Left renal cortex interstitium (tissue), 4 donors: ENCODE measurements around the gene CCDC192. TPM values are rescaled to one million over a fixed set of nuclear protein-coding genes. Genes with fewer than 3 reads are reported as not detected.

Experiments used
- DNase-seq, 4 donors: peaks; one replicate each; pipeline ENCODE4 v3.0.0-alpha.2; 2013; ENCODE audit warnings: low read depth in 4 of 4, low spot score in 2 of 4, missing footprints in 1 of 4
- polyA plus RNA-seq, 4 donors: library from polyadenylated mRNA; unstranded; fragments of 120-200 nt; gene quantifications; one replicate each; pipeline ENCODE4 v1.2.1, GENCODE V29; 2013; ENCODE audit not compliant: insufficient read length in 4 of 4

The CCDC192 gene
- polyA plus RNA-seq, 4 donors: 0.51 to 1.5 (median 1.2) TPM

DNA sequence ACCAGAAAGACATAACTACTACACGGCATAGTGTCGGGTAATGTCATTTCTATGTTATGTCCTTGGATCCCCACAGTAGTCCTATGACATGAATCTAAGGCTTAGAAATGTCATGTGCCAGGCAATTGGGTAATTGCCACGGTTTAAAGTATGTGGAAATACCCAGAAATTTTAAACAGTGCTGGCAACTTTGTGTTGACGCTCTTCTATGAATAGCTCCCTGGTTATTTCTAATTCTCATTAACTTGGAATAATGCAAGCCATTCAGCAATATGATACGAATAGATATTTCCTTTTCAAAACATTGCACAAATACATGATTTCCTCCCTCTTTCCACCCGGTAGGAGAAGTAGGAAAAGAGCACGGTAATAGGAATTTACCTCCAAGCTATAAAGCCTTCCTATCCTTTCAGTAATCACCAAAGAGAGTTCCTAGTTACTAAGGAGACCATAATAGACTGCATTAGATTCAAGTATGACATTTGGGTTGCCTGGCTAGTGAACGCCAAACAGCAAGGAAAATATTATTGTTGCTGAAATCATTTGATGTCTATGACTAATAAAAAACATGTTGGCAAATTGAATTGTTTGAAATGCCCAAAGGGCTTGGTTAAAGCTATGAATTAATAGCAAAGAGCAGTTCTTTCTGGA, 168.4 kb downstream of the CCDC192 start:
- DNase-seq: no peak

DNA sequence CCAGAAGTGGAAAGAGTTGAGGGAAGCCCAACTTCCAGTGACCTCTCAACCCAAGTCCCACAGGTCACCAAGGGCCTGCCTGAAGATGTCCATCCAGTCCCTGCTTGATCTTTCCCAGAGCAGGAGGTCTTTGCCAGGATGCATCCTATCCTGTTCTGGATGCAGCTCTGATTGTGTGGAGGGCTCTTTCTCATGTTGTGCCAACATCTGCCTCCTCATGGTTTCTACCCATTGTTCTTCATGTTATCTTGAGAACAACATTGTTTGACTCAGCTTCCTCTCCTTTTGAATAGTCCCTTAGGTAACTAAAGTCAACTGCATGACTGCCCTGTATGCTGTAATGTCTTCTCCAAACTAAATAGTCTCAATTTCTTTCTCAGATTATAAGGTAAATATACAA, 169.3 kb downstream of the CCDC192 start:
- no peak for DNase-seq

DNA sequence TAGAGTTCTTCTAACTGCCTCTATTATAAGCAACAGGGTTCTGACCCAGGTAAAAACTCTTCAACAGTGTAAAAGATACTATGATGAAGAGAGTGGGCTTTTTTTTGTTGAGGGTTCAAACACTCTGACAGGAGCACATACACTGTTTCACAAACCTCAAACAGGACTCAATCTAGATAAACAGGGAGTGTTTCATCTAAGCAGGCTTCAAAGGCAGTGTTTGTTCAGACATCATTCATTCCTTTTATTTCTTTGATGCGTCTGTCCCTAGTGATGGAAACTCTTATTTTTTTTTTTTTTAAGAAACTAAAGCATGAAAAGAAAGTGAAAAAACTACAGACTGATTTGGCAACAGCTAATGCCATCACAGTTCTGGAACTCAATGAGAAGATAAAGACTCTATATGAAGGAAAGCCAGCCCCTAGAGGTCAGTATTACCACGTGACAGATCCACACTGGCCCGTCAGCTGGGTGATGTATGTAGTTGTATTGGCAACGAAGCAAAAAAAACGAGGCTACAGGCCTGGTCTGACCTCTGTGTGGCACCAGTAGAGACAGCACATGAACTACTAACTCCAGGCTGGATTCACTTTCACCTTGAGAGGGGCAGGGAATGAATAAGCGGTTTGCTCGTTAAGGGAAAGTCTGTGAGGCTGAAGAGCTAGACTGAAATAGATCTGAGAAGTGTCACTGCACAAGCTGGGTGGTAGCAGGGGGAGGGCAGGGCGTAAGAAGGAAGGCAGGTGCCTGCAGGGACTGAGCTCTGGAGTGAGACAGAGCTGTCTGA, 172.2 kb downstream of the CCDC192 start:
- peak; percentile 52 to 75 (median 61) for DNase-seq

DNA sequence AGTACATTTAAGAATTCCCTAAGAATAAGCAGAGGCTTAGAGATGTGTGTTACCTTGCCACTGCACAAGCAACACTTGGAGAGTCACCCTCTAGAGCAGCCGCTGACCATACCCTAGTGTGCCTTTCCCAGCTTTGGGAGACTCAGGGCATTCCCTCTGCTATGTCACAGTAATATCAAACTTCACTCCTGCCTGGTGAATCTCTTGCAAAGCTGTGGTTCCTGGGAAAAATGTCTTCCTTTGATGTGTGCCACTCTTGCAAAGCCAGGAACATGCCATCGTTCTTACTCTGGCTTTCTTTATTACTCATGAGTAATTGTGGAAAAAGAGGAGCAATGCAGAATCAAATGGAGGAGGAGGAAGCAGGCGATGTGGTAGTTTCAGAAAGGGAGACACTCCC, 173.2 kb downstream of the CCDC192 start:
- DNase-seq: no peak

DNA sequence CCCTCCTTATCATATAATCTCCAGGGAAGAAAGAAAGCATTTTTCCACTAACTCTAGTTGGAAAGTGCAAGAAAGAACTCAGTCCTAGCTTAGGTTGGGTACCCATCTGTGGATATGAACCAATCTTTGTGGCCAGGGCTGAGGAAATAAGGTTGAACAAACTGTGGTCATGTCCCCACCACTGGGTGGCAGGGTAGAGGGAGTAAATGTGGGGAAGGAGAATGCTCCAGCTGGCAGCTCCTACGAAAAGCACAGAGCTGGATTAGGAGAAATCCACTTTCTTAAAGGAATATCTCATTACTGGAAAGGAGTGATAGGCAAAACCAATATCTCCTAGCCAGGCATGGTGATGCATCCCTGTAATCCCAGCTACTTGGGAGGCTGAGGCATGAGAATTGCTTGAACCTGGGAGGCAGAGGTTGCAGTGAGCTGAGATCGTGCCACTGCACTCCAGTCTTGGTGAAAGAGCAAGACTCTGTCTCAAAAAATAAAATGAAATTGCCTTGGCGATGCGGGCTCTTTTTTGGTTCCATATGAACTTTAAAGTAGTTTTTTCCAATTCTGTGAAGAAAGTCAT, 175.1 kb downstream of the CCDC192 start:
- DNase-seq: no peak

DNA sequence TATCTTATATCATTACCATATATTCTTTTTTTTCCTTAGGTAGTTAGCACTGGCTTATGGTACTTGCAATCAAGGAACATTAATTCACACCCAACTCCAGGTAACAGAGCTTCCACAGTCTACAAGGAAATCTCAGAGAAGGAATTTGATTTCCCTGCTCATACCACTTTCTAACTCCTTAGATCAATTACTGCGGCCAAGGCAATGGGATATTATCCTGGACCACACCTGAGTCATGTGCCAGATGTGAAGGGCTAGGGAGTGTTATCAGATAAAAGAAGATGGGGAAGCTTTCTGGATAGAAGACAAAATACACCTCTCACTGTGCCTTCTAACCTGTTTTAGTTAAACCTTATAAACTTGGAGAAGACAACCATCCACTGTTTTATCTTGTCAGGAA, 181.2 kb downstream of the CCDC192 start:
- no peak for DNase-seq

DNA sequence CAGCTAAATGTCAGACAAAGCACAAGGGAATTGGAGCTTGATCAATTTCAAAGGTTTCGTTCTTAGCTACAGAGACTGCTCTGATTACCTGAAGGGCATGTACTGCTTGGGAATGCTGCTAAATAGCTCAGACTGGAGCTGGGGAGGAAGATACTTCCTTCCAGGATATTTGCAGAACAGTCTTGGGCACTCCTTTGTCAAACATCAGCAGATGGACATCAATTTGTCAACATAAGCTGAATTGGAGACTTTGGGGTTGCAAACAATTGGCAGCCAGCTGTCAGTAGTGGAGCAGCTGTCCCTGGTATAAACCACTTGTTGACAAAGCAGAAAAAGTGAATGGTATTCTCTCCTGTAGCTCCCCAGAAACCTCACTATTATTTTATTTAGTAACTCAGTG, 182.0 kb downstream of the CCDC192 start:
- DNase-seq: no peak

DNA sequence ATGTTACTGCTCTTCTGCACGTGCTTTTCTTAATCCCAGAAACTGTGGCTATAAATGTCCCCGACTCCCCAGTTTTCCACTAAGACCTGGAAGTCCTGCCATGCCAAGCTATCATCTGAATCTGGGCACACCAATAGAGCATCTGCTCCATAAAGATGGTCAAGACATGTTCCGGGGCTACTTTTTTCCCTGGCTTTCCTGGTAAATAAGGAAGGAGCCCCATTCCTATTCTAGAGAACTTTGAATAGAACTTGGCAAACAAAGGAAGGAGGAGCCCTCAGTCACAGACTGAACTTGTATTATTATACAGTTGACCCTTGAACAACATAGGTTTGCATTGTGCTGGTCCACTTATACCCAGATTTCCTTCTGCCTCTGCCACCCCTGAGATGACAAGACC, 182.9 kb downstream of the CCDC192 start:
- DNase-seq: no peak

DNA sequence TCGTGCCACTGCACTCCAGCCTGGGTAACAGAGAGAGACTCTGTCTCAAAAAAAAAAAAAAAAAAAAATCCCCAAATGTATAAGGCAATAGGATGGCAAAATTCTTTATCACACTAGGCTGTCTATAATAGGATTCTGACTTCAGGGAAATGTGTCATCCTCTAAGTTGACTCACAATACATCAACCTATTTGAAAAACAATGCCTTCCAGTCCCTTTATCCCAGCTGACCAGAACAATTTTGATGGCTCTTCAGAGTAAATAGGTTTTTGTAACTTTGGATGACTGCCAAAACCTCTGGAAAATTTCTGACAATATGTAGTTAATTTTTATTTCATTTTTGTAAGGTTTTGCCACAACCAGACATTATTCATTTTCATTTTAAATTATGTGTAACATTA, 184.1 kb downstream of the CCDC192 start:
- no peak for DNase-seq

DNA sequence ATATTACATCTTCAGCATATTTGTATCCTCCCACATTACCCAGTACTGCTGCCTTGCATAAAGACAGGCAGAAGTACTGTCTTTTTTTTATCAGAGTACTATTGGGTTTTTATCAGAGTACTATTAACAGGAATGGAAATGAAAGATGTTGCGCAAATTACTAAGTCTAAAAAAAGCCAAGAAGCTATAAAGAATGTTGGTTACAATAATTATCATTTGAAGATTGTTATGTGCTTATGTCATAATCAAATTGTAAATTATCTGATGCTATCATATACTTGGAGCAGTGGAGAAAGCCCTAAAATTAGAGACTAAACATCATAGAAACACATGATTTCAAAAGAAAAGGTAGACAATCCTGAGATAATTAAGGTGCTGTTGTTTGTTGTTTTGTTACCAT, 188.8 kb downstream of the CCDC192 start:
- no peak for DNase-seq

DNA sequence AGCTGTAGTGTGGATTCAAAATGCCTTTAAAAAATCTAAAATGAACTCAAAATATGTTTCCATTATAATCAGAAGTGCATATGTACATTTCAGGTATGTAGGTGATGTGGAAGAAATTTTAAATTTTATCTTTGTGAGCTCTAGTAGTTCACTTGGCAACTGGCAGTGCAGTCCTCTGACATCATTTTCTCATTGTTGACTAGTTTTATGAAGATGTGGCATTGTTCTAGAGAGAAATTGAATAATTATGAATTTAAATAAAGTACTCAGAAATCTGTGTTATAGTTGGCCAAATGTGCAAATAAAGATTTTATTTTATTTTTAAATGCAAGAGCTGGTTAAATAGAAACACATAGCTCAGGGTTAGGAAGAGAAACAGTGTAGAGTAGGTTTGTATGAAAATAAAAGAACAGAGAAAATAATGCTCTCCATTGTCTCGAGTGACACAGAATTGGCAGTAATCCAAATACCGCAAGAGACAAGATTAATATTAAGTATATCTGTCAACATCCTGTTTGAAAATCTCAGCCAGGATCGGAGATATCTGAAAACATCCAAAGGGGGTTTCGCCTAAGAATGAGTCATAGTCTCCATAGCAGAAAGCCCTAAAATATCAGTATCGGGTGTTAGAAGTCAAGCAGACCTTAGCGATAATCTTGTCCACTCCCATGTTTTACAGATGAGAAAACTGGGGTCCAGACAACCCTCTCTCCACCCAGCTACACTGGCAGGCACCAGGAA, 189.4 kb downstream of the CCDC192 start:
- no peak for DNase-seq

DNA sequence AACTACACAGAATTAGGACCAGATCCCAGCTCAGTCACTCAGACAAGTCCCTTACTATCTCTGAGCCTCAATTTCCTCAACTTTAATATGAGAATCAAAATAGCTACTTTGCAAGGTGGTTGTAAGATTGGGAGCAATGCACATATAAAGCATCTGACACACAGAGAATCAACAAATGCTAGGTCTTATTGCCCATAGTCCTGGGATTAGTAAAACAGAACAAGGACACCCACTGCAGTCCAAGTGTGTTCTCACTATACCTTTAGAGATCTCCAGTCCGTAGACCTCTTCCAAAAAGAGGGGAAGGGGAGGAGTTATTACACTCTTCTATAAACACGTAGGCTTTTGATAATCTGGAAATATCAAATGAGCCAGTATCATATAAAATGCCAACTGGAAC, 190.0 kb downstream of the CCDC192 start:
- no peak for DNase-seq

DNA sequence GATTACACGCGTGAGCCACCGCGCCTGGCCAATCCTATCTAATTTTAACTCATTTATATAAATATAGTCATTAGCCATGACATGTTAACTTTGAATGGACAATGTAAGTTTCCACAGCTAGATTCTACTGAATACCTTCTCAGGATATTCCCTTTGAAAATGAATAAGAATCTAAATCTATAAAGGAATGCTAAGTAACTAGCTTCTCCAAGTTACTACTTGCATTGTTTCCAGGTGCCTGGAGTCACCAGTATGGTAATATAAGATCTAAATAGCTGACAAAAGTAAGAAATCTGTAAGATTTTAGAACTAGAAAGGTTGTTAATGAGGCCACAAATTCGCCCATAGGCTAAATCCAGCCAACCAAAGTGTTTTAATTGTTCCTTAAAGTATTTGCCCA, 191.3 kb downstream of the CCDC192 start:
- DNase-seq: no peak

DNA sequence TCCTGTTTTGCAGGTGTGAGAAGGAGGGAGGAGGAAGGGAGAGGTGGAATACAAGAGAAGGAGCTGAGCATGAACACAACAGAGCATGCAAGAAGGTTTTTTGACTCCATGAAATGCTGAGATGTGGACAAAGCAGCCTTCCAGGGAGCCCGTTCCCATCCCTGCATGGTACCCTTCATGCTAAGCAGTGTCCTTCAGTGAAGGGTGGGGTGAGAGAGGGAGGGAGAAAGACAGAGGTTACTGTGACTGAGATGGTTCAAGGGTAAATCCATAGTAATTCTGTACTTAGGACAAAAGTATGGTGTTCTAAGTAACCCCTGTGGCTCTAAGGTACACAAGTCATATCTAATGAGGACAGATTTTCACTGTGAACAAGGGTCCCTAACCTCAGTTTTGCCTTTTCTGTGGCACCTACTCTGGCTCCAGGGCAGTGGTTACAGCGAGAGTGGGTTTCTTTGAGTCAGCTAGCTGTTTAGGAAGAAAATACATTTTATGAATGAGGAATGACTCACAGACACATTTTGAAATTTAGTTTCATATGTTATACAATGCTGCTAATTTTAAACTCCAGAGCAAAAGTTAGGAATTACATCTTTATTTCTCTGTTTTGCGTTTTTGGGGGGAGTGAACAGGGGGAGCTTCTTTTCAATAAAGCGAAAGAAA, 195.5 kb downstream of the CCDC192 start:
- no peak for DNase-seq

DNA sequence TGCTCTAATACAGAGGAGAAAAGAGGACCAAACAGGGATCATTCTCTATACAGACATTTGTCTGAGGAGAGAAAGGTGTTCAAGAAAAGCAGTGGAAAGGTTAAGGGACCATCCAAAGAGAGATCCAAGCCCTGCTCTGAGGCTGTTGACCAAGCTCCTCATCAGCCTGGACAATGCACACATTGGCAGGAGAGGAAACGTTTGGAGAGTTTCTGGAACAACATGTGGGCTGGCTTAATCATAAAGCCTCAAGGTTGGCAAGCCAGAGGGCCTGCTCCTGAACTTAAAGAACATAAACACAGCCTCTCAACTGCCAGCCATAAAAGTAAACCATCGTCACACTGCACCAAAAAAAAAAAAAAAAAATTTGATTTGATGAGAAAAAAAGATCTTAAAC, 196.0 kb downstream of the CCDC192 start:
- no peak for DNase-seq

DNA sequence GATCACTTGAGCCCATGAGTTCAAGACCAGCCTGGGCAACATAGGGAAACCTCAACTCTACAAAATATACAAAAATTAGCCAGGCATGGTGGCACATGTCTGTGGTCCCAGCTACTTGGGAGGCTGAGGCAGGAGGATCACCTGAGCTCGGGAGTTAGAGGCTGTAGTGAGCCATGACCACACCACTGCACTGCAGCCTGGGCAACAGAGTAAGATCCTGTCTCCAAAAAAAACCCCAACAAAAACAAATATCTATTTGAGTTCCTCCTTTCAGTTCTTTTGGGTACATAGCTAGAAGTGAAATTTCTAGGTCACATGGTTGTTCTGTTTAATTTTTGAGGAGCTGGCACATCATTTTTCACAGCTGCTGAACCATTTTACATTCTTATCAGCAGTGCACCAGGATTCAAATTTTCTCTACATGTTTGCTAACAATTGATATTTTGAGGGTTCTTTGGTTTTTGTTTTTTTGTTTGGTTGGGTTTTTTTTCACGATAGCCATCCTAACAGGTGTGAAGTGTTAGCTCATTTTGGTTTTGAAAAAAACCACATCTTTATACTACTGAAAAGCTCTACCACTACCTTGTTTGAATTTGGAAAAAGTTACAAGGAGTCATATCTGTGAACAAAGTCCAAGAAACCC, 203.5 kb downstream of the CCDC192 start:
- no peak for DNase-seq

DNA sequence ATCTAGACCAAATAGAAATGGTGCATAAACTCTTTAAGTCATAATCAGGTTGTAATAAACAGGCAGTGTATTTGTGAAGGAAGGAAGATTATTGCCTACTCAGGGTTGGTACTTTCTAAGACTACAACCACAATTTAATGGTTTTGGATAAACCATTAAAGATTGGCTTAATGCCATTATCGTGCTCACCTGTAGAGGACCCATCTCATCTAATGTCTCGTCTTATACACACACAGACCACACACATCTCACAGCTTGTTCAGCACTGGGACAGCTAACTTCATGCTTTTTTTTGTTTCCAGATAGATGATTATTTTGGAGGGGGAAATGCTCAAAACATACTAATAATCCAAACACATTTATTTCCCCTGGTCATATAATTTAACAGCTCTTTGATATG, 204.7 kb downstream of the CCDC192 start:
- no peak for DNase-seq

DNA sequence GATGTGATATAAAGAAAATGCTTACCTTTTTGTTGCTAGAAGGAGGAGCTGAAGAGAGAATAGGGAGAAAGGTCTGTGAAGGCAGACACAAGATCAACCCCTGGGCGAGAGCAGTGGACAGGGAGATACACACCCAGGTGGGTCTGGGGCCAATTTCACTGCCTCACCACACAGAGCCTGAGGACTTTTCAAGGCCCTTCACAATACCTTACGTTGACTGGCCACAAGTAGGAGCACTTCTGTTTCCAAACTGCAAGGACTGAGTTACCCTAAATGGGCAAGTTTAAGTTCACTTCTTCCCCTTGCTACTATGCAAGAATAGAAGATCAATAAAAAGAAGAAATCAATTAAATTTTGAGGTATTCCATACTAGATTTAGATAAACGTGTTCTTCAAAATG, 205.9 kb downstream of the CCDC192 start:
- DNase-seq: no peak

DNA sequence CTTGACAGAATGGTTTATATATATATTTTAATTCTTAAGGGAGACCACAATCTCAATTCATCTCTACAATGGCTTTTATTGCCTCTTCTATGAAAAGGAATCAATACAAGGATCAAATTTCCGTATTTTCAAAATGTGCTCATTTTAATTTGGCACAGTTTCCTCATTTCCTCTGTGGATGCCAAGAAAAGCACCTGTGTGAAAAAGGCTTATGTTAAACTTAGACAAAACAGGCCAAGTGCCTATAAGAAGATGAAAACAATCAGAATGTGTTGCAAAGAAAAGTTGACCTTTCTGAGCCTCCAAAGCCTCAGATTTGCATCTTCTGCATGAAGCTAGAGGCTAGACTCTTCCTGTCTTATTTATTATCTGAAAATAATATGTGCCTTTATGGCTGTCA, 206.6 kb downstream of the CCDC192 start:
- DNase-seq: no peak

DNA sequence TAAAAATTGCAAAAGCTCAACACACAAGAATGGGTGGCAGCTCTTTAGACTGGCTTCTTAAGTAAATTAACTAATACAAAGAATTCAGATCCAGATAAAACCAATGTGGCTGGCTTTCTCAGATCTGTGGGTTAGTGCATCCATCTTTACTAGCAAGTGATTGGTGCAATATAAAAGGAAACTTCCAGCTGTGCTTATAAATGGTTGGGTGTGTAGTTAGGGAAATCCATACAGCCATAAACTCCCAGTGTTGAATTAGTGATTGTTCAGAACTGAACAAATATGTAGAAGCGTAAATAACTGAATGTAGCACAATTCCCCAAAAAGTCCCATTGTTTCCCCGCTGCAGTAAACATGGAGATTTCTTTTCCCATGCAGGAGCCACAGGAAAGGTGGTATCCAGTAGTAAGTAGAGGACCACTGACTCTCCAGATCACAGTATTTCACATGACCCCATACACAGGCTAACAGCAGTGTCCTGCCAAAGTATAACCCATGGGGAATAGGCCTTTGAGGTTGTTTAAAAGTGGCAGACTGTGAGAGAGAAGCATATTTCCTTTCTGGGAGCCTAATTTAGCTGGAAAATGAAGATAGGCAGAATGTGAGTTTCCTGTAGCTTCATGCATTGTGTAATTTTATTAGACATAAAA, 207.2 kb downstream of the CCDC192 start:
- no peak for DNase-seq
